ENCODE data around the gene HECW1.

HECW1 gene

DNA sequence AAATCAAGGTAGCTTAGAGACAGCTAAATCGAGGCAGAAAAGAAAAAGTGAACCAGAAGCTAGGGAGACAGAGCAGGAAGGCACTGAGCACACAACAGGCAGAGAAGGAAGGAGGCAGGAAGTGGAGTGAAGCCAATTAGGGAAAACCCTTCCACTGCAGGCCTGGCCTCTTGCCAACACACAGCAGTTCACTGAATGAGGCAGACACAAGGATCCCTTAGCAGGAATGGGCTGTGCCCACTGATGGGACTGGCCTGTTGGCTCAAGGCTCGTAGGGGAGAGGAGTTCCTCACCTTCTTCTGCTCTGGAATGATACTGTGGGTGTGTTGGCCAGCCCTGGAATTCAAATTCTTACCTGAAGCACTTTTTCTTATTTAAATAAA, 250.2 kb downstream of the HECW1 start:
- Histone ChIP-seq H3K27me3 (ENCODE audit: control insufficient read depth, insufficient read depth, low read length) (peaks cover 14% of the 10 kb centered on the region), H3K9me3 (replicated peaks; ENCODE audit: low read length) (no peaks in the 10 kb centered on the region), H3K36me3 (ENCODE audit: insufficient read depth, low read length) (no peaks in the 10 kb centered on the region), H3K4me1 (ENCODE audit: control insufficient read depth, insufficient read depth, low read length) (no peaks in the 10 kb centered on the region), H3K9ac (ENCODE audit: low read depth, low read length) (no peak overlapping the region), H3K4me3 (ENCODE audit: low read length) (no peak overlapping the region), H3K4me2 (ENCODE audit: low read length) (no peak overlapping the region)

DNA sequence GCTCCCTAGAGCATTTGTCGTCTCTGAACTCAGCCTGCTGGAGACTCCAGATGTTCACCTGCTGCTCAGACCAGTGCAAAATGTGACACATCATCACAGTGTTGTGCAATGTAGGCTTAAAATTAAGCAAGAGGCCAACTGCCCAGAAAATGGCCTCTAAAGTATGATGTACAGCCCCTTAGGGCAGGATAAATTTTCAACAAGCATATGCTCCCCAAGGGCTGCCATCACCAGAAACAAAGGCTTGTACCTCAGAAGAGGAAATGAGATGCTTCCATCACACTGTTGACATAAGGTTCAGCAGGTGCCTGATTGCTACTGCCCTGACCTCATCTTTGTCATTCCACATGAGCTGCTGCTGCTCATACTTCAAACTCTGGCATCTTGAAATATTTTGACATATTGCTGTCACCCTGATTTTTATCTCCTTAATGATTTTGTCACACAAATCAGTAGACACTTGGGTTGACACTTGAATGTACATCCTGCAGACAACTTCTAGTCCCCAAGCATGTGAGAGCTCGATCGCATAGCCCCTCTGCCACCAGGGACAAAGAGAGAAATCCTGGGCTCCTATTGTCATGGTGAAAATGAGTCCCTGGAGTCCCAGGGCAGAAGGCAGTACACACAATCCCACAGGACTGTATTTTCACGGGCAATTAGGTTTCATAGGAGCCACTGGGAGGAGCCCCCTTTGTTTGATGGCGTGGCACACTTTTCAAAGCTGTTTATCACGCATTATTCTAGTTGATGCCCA, 250.8 kb downstream of the HECW1 start:
- H3K4me1 ChIP-seq (ENCODE audit: control insufficient read depth, insufficient read depth, low read length) = no peaks in the 10 kb centered on the region
- no peaks in the 10 kb centered on the region for H3K9me3 ChIP-seq (replicated peaks; ENCODE audit: low read length)
- H3K4me3 ChIP-seq (ENCODE audit: low read length) = no peak overlapping the region
- no peak overlapping the region for H3K9ac ChIP-seq (ENCODE audit: low read depth, low read length)
- H3K4me2 ChIP-seq (ENCODE audit: low read length) = no peak overlapping the region
- H3K27me3 ChIP-seq (ENCODE audit: control insufficient read depth, insufficient read depth, low read length) = peaks cover 19% of the 10 kb centered on the region
- H3K36me3 ChIP-seq (ENCODE audit: insufficient read depth, low read length) = no peaks in the 10 kb centered on the region

DNA sequence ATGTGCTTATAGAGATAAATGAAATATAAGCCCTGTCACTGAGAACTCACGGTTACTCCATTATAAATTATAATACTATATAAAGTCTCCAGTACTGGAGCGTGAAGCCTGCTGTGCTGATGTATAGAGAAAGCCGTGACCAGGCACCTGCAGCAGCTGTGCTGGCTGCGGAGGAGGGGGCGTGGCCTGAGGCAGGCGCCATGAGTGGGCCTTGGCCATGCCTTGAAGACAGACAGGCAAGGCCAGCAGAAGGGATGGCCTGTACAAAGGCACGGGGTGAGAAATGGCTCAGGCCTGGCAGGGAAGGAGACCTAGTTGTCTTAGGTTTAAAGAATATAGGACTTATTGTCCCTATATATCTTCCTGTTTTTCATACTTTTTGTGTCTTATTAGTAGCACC, 251.9 kb downstream of the HECW1 start:
- peaks cover 23% of the 10 kb centered on the region for H3K27me3 ChIP-seq (ENCODE audit: control insufficient read depth, insufficient read depth, low read length)
- no peaks in the 10 kb centered on the region for H3K36me3 ChIP-seq (ENCODE audit: insufficient read depth, low read length)
- no peak overlapping the region for H3K4me2 ChIP-seq (ENCODE audit: low read length)
- no peak overlapping the region for H3K9ac ChIP-seq (ENCODE audit: low read depth, low read length)
- no peak overlapping the region for H3K4me3 ChIP-seq (ENCODE audit: low read length)
- no peaks in the 10 kb centered on the region for H3K4me1 ChIP-seq (ENCODE audit: control insufficient read depth, insufficient read depth, low read length)
- H3K9me3 ChIP-seq (replicated peaks; ENCODE audit: low read length) = no peaks in the 10 kb centered on the region

DNA sequence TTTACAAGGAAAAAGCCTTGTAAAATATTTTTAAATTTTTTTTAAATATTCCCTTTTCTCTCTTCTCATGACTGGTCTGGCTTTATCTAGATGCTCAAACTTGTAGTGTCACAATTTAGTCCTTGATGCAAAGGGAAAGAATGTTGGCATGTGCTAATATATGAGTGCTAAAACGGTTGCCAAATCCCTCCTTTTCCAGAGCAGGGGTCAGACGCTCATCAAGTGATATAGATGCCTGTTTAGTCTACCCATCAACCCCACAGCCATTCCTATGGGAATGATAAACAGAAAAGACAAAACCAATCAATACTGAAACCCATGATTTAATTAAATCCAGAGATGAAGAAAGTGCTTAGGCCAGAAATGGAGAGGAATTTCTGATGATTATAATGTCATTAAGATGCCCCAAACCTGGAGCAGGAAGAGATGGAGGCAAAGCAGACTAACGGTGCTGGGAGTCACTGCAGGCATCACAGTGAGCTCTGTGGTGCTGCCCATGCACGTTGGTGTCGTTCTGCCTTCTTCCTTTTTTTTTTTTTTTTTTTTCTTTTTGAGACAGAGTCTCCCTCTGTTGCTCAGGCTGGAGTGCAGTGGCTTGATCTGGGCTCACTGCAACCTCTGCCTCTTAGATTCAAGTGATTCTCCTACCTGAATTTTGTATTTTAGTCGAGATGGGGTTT, 260.4 kb downstream of the HECW1 start:
- Histone ChIP-seq H3K4me3 (ENCODE audit: low read length) (no peak overlapping the region), H3K36me3 (ENCODE audit: insufficient read depth, low read length) (no peaks in the 10 kb centered on the region), H3K4me2 (ENCODE audit: low read length) (no peak overlapping the region), H3K4me1 (ENCODE audit: control insufficient read depth, insufficient read depth, low read length) (no peaks in the 10 kb centered on the region), H3K27me3 (ENCODE audit: control insufficient read depth, insufficient read depth, low read length) (peaks cover 25% of the 10 kb centered on the region), H3K9me3 (replicated peaks; ENCODE audit: low read length) (no peaks in the 10 kb centered on the region), H3K9ac (ENCODE audit: low read depth, low read length) (no peak overlapping the region)

DNA sequence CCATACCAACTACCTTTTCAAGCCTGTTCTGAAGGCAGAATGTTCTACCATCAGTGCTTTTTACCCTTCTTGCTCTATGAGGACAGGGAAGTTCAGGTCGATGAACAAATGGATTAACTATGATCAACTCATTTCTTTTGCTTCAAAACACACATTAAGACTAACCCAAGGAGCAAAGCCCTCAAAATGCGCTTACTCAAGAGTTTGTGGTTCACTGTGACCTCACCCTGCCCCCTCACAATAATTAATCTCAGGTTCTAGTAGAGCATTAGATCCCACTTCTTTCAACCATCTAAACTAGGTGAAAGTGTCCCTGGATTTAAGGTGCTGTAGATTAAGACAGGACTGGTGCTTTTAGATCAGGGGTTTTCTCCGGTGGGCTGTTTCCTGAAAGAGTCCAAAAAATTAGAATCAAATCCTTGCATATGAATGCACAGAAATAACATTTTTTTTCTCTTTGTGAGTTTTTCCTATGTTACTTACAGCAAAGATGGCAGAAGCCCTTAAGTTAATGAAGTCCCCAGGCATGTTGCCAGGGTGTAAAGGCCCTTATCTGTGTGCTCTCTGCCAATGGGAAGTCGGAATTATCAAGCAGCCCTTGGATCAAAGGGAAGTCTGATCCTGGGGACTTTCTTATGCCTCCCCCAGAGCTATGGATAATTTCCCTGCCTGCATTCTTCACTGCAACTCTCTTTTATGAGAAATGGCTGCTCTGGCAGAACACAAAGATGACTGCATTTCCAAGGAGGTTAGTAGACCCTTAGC, 264.9 kb downstream of the HECW1 start:
- no peak overlapping the region for H3K9ac ChIP-seq (ENCODE audit: low read depth, low read length)
- H3K4me2 ChIP-seq (ENCODE audit: low read length) = no peak overlapping the region
- H3K9me3 ChIP-seq (replicated peaks; ENCODE audit: low read length) = no peaks in the 10 kb centered on the region
- peaks cover 24% of the 10 kb centered on the region for H3K27me3 ChIP-seq (ENCODE audit: control insufficient read depth, insufficient read depth, low read length)
- H3K4me3 ChIP-seq (ENCODE audit: low read length) = no peak overlapping the region
- H3K4me1 ChIP-seq (ENCODE audit: control insufficient read depth, insufficient read depth, low read length) = no peaks in the 10 kb centered on the region
- H3K36me3 ChIP-seq (ENCODE audit: insufficient read depth, low read length) = no peaks in the 10 kb centered on the region

DNA sequence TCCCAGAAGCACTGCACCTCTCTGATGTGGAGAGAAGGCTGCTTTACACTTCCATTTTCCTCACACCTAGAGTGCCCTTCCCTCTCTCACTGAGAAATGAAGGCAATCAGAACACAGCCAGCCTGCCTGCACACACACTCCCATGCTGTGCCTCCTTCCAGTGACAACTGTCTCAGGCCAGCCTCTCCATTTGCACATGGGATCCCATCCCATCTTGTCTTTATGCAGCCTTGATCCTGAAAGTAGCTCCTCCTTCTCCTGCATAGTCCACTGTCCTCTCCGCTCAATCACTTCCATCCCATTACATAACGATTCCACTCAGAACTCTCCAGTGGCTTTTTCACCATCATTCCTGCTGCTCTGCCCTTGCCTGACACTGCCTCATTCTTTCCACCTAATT, 266.8 kb downstream of the HECW1 start:
- H3K36me3 ChIP-seq (ENCODE audit: insufficient read depth, low read length) = no peaks in the 10 kb centered on the region
- H3K9ac ChIP-seq (ENCODE audit: low read depth, low read length) = no peak overlapping the region
- no peaks in the 10 kb centered on the region for H3K4me1 ChIP-seq (ENCODE audit: control insufficient read depth, insufficient read depth, low read length)
- no peaks in the 10 kb centered on the region for H3K9me3 ChIP-seq (replicated peaks; ENCODE audit: low read length)
- peaks cover 17% of the 10 kb centered on the region for H3K27me3 ChIP-seq (ENCODE audit: control insufficient read depth, insufficient read depth, low read length)
- H3K4me2 ChIP-seq (ENCODE audit: low read length) = no peak overlapping the region
- no peak overlapping the region for H3K4me3 ChIP-seq (ENCODE audit: low read length)

DNA sequence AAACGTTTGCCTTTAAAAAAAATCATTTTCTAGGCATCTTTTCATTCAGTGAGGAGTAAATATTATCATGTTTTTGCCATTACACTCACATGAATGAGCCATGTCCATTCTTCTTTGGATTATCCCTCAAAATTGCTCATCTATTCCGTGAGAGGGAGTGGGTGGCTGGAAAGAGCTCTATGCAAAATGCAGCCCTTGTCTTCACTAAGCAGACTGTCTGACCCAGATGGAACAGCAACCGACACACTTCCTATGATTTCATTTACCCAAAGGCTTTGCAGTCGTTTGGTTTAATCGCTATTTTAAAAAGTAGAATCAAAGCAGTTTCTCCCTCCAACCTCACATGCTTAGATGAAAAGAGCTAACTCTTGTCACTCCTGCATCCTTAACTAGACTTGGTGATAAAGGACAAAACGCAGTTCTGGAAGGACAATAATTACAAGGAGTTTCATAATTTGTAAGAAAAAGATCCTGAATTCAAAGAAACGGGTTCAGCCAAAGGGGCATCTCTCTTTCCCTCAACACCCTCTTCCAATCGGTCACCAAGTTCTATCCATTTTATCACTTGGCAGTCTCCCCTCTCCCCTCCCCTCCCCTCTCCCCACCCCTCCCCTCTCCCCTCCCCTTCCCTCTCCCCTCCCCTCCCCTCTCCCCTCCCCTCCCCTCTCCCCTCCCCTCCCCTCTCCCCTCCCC, 272.3 kb downstream of the HECW1 start:
- Histone ChIP-seq H3K4me1 (ENCODE audit: control insufficient read depth, insufficient read depth, low read length) (peaks cover 4% of the 10 kb centered on the region), H3K9ac (ENCODE audit: low read depth, low read length) (no peak overlapping the region), H3K27me3 (ENCODE audit: control insufficient read depth, insufficient read depth, low read length) (peaks cover 2% of the 10 kb centered on the region), H3K9me3 (replicated peaks; ENCODE audit: low read length) (no peaks in the 10 kb centered on the region), H3K4me3 (ENCODE audit: low read length) (no peak overlapping the region), H3K36me3 (ENCODE audit: insufficient read depth, low read length) (no peaks in the 10 kb centered on the region), H3K4me2 (ENCODE audit: low read length) (no peak overlapping the region)

DNA sequence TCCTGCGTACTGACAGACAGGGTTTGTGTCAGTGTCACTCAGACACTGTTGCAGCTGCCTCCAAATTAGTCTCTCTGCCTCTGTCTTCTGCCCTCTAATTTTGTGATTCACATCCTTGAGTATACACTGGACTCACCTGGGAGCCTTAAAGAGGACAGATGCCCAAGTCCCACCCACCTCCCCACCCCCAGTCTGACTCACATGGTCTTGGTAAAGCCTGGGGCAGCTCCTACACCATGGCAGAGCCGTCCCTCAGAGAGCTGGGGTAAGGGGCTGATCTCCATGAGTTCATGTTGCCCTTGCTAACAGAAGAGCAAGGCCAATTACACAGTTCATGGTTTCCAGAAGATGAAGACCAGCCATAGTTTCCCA, 272.8 kb downstream of the HECW1 start:
- H3K27me3 ChIP-seq (ENCODE audit: control insufficient read depth, insufficient read depth, low read length) = no peaks in the 10 kb centered on the region
- H3K9me3 ChIP-seq (replicated peaks; ENCODE audit: low read length) = no peaks in the 10 kb centered on the region
- no peaks in the 10 kb centered on the region for H3K36me3 ChIP-seq (ENCODE audit: insufficient read depth, low read length)
- no peak overlapping the region for H3K4me2 ChIP-seq (ENCODE audit: low read length)
- no peak overlapping the region for H3K4me3 ChIP-seq (ENCODE audit: low read length)
- H3K9ac ChIP-seq (ENCODE audit: low read depth, low read length) = no peak overlapping the region
- H3K4me1 ChIP-seq (ENCODE audit: control insufficient read depth, insufficient read depth, low read length) = peaks cover 4% of the 10 kb centered on the region

DNA sequence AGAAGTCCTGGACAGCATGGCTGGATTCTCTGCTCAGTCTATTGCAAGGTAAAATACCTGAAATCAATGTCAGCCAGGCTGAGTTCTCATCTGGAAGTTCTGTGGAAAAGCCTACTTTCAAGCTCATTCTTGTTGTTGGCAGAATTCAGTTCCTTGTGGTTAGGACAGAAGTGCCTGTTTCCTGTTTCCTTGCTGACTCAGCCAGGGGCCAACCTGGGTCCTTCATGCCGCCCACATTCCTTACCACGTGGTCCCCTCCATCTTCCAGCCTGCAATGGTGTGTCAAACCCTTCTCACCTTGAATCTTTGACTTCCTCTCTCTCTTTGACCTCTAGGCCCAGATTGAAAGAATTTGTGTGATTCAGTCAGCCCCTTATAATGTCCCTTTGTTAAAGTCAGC, 273.4 kb downstream of the HECW1 start:
- H3K36me3 ChIP-seq (ENCODE audit: insufficient read depth, low read length) = no peaks in the 10 kb centered on the region
- H3K4me3 ChIP-seq (ENCODE audit: low read length) = no peak overlapping the region
- no peak overlapping the region for H3K4me2 ChIP-seq (ENCODE audit: low read length)
- H3K27me3 ChIP-seq (ENCODE audit: control insufficient read depth, insufficient read depth, low read length) = no peaks in the 10 kb centered on the region
- no peaks in the 10 kb centered on the region for H3K9me3 ChIP-seq (replicated peaks; ENCODE audit: low read length)
- H3K9ac ChIP-seq (ENCODE audit: low read depth, low read length) = no peak overlapping the region
- peaks cover 4% of the 10 kb centered on the region for H3K4me1 ChIP-seq (ENCODE audit: control insufficient read depth, insufficient read depth, low read length)

DNA sequence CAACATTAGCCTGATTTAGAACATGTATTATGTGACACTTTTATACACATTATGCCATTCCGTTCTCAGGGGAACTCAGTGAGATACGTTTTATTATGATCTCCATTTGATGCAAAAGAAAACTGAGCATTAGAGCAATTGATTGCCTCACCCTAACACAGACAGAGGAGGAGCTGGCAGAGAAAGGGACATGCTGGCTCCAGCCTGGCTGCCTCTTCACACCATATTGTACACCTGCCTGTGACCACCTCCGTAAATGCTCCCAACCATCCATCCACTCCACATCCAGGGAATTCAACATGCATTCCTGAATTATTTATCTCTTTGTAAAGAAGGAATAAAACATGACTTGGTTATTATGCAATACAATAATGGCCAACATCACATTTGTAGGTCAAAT, 275.5 kb downstream of the HECW1 start:
- Histone ChIP-seq H3K27me3 (ENCODE audit: control insufficient read depth, insufficient read depth, low read length) (no peaks in the 10 kb centered on the region), H3K4me1 (ENCODE audit: control insufficient read depth, insufficient read depth, low read length) (peaks cover 4% of the 10 kb centered on the region), H3K9me3 (replicated peaks; ENCODE audit: low read length) (no peaks in the 10 kb centered on the region), H3K9ac (ENCODE audit: low read depth, low read length) (no peak overlapping the region), H3K36me3 (ENCODE audit: insufficient read depth, low read length) (no peaks in the 10 kb centered on the region), H3K4me3 (ENCODE audit: low read length) (no peak overlapping the region), H3K4me2 (ENCODE audit: low read length) (no peak overlapping the region)

DNA sequence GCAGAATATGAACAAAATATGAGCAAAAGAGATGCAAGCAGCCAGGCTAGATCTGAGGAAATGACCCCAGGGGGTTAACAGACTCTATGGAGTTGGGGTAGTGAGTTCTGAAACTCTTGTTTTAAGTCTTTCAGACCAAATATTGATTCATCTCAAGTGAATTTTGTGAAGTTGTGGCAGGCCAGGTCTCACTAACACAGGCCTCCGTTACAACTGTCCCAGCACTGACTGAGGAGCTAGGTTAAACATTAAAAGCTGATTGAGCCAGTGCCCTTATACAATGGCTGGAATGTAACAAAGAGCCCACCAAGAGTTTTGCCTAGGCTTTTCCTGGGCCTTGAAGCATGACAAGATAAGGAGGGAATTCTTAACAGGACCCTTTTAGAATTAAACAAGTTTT, 278.1 kb downstream of the HECW1 start:
- no peak overlapping the region for H3K4me3 ChIP-seq (ENCODE audit: low read length)
- no peak overlapping the region for H3K4me2 ChIP-seq (ENCODE audit: low read length)
- peaks cover 4% of the 10 kb centered on the region for H3K4me1 ChIP-seq (ENCODE audit: control insufficient read depth, insufficient read depth, low read length)
- no peaks in the 10 kb centered on the region for H3K36me3 ChIP-seq (ENCODE audit: insufficient read depth, low read length)
- H3K27me3 ChIP-seq (ENCODE audit: control insufficient read depth, insufficient read depth, low read length) = no peaks in the 10 kb centered on the region
- H3K9ac ChIP-seq (ENCODE audit: low read depth, low read length) = no peak overlapping the region
- H3K9me3 ChIP-seq (replicated peaks; ENCODE audit: low read length) = no peaks in the 10 kb centered on the region

Data from skeletal muscle satellite cell (primary cell).